ENCODE data around the gene EDN3.

The EDN3 gene, protein sequence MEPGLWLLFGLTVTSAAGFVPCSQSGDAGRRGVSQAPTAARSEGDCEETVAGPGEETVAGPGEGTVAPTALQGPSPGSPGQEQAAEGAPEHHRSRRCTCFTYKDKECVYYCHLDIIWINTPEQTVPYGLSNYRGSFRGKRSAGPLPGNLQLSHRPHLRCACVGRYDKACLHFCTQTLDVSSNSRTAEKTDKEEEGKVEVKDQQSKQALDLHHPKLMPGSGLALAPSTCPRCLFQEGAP

DNA sequence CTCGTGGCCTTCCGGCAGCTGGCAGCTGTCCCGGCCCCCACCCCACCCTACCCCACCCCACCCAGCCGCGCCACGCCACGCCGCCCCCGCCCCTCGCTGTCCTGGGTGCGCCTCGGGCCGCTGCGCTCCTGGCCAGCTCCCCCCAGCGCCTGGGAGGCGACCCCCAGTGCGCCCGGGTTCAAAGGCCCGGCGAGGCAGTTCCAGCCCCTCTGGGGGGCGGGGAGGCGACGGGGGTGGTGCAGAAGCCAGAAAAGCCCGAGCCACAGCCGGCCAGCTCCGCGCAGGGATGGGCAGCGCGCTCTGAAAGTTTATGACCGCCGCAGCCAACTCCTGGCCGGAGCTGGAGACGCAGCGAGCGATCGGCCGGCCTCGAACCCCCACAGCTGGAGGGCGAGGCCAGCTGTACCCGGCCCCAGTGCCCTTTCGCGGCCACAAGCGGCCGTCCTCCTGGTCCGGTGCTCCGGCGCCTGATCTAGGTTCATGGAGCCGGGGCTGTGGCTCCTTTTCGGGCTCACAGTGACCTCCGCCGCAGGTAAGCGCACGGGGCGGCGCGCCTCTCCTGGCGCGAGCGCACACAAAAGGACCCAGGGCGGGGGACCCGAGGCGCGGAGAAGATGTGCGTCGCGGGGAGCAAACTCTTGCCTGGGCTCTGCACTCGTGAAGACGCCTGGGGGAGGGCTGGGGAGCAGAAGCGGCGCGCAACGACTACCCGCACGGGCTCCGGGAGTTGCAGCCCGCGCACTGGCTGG lies at the start of gene EDN3:
Gene EDN3 (plus strand): TSS at position 279 of the 749 bp plus-strand sequence. CDS start 202 bp downstream, at position 481.
- no peak for FAIRE-seq

DNA sequence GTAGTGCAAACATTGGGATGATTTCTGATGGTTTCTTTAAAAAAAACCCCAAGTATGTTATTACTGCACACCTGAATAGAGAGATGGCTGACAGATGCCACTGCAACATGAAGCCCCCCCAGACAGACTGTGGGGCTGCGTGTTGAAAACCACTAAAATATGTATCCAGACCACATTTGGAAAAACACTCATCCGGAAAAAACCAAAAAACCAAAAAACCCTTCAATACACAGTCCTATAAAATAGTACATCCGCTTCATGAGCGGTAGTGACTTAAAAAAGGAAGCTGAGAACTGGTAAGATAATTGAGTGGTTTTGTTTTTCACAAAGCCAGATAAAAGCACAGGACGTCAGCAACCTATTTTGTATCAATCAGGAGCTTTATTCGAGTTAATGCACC lies 47.1 kb upstream of the EDN3 start:
- no peak for FAIRE-seq

DNA sequence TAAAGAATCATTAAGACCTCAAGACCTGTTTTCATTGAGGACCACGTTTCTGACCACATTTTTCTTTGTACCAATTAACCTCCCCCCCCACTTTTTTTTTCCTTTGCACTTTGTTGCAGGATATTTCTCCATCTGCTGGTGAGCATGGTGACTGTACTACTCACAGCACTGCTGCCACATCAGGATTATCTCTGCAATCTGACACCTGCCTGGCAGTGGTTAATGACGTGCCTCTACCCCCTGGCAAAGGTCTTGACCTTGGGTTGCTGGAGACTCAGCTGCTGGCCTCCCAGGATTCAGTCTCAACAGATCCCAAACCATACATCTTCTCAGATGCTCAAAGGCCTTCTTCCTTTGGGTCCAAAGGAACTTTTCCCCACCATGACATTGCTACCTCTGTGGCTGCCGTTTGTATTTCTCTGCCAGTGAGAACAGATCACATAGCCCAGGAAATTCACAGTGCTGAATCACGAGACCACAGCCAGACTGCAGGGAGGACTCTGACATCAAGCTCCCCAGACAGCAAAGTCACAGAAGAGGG lies 46.6 kb upstream of the EDN3 start:
- no peak for FAIRE-seq

DNA sequence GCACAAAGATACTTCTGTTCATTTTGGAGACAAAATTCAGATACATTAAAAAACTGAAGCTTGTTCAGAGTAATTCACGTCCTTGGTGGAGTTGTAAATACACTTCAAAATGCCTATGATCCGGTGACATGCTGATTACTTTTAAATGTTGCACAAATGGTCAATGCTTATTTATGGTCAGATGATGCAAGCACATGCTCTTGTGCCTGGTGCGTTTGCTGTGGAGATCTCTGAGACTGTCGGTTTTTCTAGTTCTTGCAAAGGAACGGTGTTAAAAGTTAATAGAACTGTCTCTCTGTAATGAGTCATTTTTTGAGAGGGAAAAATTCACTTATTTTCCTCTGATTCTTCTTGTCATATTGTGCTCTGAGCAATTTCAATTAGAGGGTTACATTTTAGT lies 45.2 kb upstream of the EDN3 start:
- no peak for FAIRE-seq

DNA sequence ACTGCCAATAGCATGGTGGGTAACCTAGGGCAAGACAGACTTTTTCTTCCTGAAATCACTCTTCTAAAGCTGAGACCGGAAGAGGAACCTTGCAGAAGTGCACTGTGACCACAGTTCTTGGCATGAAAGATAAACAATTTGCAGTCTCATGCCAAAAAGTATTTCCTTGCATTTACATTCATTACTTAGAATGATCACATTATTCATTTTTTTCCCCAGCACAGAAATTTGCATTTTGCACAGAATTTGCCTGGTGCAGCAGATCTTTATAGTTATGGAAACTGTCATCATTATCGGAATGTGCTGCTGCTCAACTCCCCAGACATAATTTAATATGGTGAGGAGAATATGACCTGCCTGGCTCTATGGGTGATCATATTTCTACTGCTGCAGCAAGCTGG lies 42.2 kb upstream of the EDN3 start:
- no peak for FAIRE-seq

DNA sequence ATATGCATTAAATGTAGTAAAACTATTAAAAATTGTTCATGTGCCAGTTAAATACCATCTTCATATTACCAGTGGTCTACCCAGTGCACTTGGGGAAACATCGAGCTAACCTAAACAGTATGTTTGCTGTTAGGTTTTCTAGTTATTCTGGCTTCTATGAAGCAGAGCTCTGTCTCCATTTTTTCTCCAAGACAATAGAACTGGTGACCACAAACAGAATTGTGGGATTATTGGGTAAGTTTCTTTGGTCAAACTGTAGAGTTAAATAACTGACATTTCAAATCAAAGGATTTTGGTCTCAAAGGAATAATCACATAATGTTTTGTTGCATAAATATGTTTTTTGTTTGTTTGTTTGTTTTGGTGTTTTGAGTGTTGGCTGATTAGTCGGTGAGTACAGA lies 40.5 kb upstream of the EDN3 start:
- FAIRE-seq = no peak

DNA sequence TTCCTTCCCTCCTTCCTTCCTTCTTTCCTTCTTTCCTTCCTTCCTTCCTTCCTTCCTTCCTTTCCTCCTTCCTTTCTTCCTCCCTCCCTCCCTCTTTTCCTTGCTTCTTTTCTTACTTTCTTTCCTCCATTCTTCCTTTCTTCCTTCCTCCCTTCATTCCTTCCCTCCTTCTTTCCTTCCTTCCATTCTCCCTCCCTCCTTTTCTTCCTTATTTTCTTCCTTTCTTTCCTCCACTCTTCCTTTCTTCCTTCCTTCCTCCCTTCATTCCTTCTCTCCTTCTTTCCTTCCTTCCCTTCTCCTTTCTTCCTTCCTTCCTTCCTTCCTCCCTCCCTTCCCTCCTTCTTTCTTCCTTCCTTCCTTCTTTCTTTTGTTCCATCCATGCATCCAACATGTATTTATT lies 35.1 kb upstream of the EDN3 start:
- no peak for FAIRE-seq

DNA sequence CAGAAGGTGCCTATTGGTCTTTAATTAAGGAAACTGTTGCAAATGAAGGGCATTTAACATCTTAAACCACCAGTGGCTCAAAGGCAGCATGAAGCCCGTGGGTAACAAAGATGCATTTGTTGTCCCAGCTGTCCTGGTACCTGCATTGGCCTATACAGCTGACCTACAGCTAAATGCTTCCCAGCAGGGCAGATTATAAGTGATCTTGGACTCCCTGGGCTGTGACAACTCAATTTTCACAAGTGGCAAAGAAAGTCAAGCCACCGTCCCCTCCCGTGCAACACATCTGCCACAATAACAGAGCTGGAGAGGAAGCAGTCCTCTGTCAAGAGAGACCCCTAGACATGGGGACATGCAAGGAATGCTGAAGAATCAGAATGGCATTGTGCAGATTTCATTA lies 31.5 kb upstream of the EDN3 start:
- FAIRE-seq = no peak

DNA sequence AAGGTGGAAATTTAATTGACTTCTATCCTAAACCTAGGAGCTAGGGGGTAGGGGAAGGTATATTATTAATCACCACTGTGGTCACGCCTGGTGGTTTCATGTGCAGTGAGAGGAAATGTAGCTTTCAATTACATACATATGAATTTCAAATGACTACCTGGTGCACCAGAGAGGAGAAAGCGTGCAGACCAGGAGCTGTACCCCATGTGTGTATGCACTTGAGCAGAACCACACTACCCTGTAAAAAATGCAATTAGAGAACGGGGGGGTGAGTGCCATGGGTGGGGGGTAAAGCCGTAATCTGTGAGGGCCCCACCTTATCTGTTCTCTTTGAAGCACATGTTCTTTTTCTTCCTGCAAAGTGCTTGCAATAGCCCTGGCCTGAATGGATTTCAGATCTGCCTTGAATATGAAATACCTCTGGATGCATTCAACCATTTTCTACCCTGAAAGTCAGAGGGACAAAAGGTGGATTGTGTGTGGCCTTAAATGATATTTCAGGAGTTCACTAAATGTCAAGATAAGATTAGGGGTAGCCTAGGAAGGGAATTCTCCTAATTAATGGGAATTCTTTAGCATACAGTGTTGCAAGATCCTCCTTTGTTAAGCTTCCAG lies 30.9 kb upstream of the EDN3 start:
- FAIRE-seq = no peak

DNA sequence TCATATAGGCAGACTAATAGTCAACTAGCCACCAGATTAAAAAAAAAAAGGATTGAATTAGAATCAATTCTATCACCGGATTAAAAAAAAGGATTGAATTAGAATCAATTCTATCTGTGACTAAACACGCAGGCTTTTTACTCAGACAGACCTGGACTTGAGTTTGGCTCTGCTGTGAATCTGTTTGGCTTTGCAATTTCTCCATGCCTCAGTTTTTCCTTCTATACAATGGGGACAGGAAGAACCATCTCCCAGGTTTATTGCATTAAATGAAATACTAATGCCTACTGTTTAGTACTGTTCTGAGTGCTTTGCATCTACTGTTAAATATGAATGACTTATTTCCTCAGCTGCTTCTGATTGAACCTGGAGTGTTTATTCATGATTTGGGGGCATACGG lies 30.0 kb upstream of the EDN3 start:
- no peak for FAIRE-seq

DNA sequence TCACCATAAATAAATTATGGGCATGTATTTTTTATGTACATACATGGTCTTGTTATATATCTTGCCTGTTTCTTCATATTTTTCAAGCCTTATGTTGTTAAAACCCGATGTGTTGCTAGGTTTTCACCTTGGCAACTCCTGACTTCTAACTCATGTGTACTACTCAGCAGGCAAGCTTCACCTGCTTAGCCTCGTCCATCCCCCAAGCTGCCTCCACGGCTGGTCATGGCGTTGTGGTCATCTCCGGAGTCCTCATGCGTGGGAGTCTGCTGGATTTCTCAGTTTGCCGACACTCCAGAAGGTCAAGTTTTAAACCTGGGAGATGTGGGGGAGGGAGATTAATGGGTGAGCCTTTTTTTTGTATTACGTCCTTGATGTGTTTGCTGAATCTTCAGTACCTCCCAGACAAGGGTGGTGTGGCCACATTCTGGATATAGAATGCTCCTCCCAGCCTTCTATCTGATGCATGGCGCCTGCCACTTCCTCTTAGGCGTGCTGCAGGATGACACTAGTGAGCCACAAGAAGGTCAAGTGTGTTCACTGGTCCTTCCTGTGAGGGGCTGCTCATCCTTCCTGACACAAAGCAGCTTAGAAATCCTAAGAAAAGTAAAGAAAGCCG lies 26.6 kb upstream of the EDN3 start:
- FAIRE-seq = no peak

DNA sequence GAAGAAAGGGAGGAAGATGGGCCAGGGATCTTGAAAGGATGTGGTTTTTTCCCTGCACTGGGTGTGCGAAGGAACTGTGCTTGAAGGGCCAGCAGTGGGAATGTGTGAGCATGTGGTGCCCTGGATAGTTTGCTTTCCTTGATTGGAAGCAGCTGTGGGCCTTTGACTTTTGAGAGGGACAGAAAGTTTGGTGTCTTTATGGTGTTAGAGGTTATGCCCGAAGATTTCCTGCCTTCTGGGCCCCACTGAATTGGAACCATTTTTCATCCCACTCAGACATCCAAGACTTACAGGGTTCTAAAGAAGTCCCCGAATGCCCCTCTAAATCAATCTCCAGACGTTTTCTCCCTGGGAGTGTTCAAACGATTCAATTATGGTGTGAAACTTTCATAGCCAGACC lies 23.5 kb upstream of the EDN3 start:
- FAIRE-seq = no peak

DNA sequence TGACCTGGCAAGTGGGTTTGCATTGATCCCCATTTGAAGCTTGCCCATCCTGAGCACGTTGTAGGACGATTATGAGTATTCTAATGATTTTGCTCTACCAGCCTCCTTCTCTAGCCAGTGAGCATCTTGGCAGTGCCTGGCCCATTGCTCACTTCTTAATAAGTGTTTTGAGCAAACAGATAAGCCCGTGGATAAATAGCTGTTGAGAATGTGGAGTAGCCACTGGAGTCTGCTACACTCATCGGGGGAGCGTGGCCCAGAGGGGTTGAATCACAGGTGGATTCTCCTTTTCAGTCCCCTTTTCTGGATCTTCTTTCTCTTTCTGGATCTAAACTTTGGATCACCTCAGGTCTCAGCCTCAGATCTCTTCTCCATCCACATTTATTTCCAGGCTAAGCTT lies 15.9 kb upstream of the EDN3 start:
- no peak for FAIRE-seq

DNA sequence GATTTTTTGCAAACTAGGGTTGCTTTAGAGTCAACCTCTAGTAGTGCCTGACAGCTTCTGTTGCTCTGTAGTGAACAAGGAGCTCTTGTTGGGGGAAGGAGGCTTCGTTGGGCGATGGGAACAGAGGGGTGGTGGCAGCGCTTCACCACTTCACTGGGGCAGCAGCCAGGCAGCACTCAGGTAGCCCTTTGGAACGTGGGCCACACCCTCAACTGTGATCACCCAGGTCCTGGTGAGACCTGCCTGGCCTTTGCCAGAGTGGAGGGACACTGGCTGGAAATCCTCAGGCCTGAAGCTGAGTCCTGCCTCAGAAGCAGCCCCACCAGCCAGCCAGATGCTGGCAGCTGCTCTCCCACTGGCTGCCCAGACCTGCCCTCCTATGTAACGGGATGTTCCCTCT lies 10.4 kb upstream of the EDN3 start:
- FAIRE-seq = no peak

DNA sequence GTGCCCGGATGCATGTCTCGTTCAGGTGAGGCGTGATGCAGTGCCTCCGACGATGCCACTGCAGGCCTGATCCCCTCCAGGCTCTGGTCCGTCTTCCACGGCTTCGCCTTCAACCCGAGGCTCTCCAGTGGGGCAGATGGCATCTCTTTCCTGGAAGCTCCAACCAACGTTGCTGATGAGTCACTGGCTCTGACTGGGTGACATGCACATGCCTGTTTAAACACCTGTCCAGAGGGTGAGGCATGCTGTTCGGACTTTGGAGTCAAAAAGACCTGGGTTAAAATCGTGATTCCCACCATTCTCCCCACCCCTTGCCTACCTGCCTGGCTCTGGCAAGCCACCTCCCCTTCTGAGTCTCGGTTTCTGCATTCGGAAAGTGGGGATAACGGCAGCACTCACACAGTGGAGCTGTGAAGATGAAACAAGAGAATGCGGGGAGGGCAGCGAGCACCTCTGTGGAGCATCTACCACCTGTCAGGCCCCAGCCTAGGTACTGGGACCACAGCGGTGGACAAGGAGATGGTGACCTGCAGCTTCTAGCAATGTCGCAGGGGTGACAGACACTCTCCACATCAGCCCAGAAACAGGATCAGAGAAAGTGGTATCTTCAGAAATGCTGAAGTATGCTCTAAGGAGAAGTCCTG lies 8.5 kb upstream of the EDN3 start:
- FAIRE-seq = no peak

DNA sequence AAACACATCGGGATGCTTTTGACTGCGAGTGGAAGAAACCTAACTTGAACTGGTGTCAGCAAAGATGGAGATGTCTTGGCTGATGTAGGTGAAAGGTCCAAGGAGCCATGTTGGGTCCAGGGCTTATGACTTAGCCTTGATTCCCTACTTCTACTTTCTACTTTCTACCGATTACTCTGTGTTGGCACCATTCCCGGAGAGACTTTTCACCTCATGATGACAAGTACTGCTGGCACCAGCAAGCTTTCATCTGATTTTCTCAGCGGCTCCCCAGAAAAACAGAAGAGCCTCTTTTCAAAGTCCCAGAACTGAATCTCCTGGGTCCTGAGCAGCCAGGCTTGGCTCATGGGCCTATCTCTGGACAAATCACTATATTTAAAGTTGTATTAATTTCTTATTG lies 4.9 kb upstream of the EDN3 start:
- FAIRE-seq = no peak

DNA sequence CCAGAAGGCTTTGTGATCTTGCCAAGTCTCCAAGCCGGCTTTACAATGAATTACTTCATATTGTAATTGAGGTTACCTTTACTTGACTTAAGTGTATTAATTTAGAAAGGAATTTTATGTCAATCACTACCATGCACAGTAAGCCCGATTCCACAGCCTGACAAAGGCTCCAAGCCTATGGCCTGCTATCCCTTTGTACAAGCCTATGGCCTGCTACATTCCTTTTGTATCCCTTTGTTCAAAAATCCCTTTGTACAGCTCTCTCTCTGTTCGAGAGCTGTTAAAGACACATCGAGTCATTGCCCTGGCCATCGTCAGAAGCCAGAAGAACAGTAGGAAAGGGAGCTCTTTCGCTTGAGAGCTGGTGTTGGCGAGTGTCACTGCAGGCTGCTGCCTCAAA lies 2.7 kb upstream of the EDN3 start:
- no peak for FAIRE-seq

DNA sequence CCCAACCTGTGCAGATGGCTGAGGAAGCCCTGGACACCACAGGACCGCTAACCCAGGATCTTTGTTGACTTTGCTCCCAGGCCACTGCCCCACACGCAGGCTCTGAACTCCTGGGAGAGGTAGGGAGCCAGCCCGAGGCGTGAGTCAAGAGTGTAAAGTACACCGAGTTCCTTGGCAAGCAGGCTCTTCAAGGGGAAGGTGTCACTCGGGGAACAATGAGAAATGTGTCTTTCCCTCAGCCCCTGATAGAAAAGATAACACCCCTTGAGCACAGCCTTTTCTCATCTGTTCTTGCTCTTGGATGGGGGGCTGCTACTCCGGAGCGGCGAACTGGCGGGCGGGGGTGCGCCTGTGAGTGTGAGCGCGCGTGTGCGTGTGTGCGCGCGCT lies 472 bp upstream of the EDN3 start:
- no peak for FAIRE-seq

DNA sequence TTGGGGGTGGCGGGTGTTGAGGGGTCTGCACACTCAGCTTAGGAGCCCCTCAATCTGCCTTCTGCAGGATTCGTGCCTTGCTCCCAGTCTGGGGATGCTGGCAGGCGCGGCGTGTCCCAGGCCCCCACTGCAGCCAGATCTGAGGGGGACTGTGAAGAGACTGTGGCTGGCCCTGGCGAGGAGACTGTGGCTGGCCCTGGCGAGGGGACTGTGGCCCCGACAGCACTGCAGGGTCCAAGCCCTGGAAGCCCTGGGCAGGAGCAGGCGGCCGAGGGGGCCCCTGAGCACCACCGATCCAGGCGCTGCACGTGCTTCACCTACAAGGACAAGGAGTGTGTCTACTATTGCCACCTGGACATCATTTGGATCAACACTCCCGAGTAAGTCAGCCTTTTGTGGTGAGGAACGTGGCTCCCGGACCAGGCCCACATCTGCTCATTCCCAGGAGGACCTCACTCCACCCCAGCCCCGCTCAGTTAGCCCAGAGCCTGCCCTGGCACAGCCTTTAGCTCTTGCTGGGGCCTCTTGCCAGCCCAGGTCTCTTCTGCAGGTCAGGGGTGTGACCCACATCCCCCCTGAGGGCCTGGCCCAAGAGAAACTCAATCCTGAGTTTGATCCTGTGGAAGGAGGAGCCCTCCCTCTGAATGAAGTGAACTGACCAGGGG lies 1.1 kb downstream of the EDN3 start:
- FAIRE-seq = no peak

DNA sequence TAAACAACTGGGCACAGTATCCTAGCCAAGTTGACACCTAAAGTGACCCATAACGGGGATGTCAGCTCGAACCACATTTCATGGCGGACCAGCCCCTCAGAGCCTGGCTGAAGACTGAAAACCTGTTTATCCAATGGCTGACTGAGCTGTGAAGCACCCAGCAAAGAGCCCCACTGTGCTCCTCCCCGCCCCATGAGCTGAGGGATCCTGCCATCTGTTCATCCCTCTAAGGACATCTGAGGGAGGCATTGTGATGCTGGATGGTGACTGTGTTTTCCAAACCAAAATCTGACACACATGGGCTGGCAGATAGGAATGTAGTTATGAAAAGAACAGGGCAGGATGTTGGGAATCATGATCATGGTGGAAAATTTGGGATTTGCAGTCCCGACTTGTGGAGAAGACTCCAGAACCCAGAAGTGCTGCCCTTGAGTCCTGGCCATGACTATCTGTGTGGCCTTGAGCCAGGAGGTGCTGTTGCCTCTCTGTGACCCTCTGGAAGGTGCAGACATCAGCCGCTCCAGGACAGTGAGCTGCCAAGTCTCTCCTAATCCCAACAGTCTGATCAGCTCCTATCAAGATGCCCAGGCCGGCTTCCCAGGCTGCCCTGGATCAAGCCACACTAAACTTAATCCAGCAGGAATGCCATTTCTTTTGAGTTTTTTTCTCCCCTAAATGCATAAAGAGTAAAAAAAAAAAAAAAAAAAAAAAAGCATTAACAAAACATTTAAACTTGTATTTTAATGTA lies 5.7 kb downstream of the EDN3 start:
- no peak for FAIRE-seq

DNA sequence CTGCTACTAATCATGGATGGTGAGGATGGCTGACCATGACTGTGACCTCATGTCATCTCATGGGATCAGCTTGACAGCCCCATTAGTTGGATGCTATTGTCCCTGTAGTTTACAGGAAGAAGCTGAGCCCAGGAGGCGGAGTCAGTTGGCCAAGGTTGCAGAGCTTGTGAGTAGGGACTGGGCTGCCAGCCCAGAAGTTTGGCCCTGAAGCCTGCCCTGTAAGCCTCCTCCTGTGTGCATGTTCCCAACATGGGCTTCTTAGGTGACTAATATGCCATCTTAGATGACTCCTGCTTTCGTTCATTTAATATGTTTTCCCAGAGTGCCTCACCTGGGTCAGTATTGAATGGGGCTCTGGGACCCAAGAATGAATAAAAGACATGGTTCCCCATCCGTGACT lies 6.9 kb downstream of the EDN3 start:
- no peak for FAIRE-seq
